Left cardiac atrium (tissue), 4 donors: ENCODE results near the gene NMNAT2. TPM values are rescaled to one million over a fixed set of nuclear protein-coding genes. Genes with fewer than 3 reads are reported as not detected.
"Not testable (repeated sequence)": the region's sequence is repeated elsewhere in the genome, so short reads cannot be mapped to it uniquely, and the experiment has no call there.

Source experiments
- ATAC-seq, 2 donors: fragments of 200-7000 bp; cut with Tn5 transposase; one replicate each; pipeline ENCODE4 v1.9.1; 2020; ENCODE audit warnings: mild to moderate bottlenecking in 2 of 2, moderate library complexity in 2 of 2
- DNase-seq: peaks from one replicate; pipeline ENCODE4 v3.0.0-alpha.2; 2020
- intact Hi-C, 2 donors: fragments of 100-400 bp; cut with DNase I; formaldehyde crosslinking; loops; one replicate each; pipeline versions ENCODE4 v1.14.1 to v1.15.1; 2022 to 2023
- long read RNA-seq: library from polyadenylated mRNA; unstranded; transcript quantifications from one replicate; pipeline ENCODE4 v2.0.0, GENCODE V29; 2021
- total RNA-seq, 2 donors: library from RNA; stranded (reverse); fragmentation: NEBNext Ultra II Directional; extraction: Animal tissue kit (Norgen Biotek cat#: 25700); gene quantifications; one replicate each; pipeline ENCODE4 v1.2.1, GENCODE V29; 2021
- donor health status: DM: no; HTN: yes; CAD: no.
- donor health status: DM: no; HTN: yes; CAD: no; lungs with severe emphysema.
- donor health status: DM: yes; HTN: yes; CAD: no.
- donor health status: Dilated cardiomyopathy.

NMNAT2 gene
- 10 to 100 TPM; 23.3 to 33.8 TPM for total RNA-seq
- long read RNA-seq, full-length matches to known transcripts: 3 of 41 reads
- long read RNA-seq, partial matches to known transcripts: 1 of 41 reads
- long read RNA-seq, other reads (novel, unspliced or antisense): 37 of 41 reads

DNA sequence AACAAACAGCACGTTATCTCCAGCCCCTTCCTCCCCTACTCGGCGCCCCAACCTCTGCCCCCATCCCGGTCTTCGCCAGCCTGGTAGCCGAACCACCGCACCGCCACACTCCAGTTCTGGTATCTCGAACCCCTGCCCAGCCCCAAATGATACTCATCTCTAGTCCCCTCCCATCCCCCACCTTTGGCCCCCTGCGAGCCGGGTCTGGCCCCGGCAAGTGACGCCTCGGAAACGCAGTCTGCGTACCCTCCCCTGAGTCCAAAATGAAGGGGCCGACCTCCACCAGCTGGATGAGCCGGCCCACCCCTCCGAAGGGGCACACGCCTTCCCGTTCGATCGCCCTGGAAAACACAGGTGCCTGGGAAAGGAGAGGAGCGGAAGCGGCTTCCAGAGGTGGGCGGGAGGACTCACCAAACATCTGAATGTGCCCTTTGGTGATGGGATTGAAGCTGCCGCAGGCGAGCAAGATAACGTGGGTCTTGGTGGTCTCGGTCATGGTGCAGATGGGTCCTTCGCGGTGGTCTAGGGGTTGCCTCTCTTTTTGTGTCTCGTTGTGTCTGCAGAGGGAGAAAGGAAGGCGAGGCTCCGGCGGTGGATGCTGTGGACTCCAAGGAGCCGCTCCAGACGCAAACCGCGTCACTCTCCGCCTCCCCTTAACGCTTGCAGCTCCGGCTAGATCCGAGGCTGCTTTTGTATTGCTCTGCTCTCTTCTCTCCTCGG is at the start of gene NMNAT2:
NMNAT2 (minus strand) TSS at position 609 of the 720 bp plus-strand sequence; CDS start at position 496, 113 bp downstream.
- intact Hi-C loops: no loop called here
- ATAC-seq (peak; percentile 70 to 77), DNase-seq (peak; percentile 40)

DNA sequence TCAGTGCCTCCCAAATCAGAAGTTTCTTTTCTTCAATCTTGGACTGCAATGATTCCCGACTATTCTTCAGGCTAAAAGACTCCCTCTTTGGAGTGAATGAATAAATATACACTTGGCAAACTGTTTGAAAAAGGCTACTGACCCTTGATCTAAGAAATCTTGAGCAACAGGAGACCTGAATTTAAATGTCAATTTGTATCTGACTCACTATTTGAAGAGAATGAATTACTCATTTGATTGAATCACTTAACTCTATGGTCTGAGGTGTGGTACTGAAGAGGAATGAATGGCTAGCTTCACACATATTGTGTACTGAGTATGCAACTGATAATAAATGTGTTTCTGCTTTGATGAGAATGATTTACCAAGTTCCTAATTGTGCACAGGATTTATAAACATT is 49.5 kb upstream of the NMNAT2 start:
- intact Hi-C loops: no loop called here
- DNase-seq: no peak
- ATAC-seq: no peak

DNA sequence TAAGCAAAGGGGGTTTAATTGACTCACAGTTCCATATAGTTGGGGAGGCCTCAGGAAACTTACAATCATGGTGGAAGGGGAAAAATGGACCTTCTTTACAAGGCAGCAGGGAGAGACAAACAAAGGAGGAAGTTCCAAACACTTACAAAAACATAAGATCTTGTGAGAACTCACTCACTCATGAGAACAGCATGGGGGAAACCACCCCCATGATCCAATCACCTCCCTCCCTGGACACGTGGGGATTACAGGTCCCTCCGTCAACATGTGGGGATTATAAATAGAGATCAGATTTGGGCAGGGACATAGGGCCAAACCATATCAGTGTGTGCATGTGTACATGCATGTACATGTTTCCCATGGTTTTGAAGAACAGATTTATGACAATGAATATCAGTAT is 48.6 kb upstream of the NMNAT2 start:
- intact Hi-C loops: no loop called here
- ATAC-seq: no peak
- DNase-seq: no peak

DNA sequence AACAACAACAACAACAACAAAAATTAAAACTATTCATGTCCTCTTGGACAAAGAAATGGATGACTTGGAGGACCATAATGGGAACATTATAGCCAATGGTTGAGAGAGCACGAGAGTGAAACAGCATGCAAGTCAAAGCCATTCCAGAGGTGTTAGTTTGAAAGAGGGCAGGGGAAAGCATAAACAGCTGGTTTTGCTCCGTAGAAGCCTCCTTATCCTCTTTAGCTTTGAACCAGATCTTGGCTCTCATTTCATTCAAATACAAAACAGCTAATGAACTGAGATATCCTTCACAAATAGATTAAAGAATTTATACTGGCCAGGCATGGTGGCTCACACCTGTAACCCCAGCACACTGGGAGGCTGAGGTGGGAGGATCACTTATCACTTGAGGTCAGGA is 45.4 kb upstream of the NMNAT2 start:
- intact Hi-C loops: no loop called here
- ATAC-seq: no peak
- DNase-seq: no peak

DNA sequence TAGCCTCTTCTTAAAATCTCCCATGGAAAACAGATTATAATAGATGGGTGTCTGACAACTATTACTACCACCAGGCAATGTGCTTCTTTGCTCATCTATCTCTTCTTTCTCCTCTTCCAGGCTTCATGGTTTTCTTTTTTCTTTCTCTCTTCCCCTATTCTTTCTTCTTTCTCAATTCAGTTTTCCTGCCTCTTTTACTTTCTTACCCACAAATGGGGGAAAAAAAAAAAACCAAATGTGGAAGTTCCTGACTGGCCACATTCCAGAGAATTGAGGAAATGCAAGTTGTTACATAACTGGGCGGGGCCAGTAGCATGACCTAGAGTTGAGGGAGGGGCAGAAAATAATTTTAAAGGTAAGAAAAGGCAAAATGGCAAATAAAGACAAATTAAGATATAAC is 43.2 kb upstream of the NMNAT2 start:
- peak in 1 of 2 donors; percentile 33 for ATAC-seq
- no peak for DNase-seq
- intact Hi-C loops: no loop called here

DNA sequence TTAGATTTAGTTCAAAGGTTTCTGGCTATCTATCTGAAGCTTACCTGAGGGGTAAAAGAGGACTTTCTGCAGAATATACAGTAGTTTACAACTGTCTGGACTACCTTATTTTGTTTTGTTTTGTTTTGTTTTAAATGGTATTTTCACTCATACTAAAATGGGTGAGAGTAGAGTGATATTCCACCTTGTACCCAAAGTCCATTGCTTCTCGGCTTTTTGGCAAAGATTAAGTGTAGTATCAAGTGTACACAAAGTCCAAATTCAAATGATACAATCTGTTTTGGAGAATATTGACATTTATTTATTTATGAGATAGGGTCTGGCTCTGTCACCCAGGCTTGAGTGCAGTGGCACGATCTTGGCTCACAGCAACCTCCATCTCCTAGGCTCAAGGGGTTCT is 42.4 kb upstream of the NMNAT2 start:
- intact Hi-C loops: no loop called here
- ATAC-seq (no peak), DNase-seq (no peak)

DNA sequence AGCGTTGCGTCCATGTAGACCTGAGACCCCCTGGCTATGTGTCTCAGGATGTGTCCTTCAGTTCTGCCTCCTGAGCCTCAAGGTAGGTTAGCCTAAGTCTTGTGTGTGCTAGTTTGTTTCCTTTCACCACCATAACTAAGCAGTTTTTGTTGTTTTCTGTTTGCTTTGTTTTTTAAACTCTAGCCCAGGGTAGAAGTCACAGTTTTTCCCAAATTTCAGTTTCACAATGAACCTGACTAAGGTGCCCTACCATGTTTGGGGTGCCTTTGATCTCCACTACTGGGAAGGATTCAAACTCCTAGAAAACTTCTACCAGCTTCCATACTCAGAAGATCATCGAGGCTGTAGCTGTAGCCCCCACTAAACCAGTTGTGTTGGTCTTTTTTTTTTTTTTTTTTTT is 39.3 kb upstream of the NMNAT2 start:
- intact Hi-C loops: no loop called here
- DNase-seq (no peak), ATAC-seq (no peak)

DNA sequence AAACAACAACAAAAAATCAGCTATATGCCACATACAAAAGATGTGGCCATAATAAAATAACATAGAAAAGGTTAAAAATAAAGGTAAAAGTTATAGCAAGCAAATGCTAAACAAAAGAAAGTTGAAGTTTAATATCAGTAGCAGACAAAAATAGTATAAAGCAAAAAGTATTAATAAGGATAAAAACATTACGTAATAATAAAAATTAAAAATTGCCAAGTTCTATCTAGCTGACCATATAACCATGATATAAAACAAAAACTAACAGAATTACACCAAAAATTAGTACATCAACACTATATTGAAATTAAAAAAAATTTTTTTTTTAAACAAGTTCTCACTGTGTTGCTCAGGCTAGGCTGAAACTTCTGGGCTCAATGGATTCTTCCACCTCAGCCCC is 38.6 kb upstream of the NMNAT2 start:
- ATAC-seq (no peak), DNase-seq (no peak)
- intact Hi-C loops: no loop called here

DNA sequence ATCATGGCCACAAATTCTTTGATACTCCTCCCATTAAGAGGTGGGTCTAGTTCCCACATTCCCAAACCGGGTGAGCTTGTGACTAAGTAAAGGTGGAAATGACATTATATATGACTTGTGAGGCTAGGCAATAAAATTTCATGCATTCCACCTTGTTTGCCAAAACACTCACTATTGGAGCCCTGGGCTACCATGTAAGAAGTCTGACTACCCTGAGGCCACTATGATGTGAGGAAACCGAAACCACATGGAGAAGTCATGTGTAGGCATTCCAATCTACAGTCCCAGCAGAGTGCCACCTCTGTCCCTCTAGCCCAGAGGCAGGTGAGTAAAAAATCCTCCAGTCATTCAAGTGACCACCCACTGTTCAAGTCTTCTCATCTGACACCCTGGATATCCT is 36.2 kb upstream of the NMNAT2 start:
- intact Hi-C loops: no loop called here
- no peak for DNase-seq
- ATAC-seq: no peak

DNA sequence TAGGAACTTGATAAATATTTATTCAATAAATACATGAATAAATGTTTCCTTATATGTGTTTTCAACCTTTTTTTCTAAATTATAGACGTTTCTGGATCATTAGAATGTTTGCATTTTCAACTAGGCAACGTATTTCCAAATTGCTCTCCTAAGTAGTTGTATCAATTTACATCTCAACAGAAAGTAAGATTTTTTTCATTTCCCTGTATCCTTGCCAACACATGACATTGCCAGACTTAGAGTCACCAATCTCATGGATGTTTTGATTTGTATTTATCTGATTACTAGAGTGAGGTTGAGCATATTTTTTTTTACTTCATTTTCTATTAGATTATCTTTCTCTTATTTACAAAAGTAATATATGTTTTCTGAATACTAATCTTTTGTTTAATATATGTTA is 31.9 kb upstream of the NMNAT2 start:
- ATAC-seq: no peak
- DNase-seq: no peak
- intact Hi-C loops: no loop called here

DNA sequence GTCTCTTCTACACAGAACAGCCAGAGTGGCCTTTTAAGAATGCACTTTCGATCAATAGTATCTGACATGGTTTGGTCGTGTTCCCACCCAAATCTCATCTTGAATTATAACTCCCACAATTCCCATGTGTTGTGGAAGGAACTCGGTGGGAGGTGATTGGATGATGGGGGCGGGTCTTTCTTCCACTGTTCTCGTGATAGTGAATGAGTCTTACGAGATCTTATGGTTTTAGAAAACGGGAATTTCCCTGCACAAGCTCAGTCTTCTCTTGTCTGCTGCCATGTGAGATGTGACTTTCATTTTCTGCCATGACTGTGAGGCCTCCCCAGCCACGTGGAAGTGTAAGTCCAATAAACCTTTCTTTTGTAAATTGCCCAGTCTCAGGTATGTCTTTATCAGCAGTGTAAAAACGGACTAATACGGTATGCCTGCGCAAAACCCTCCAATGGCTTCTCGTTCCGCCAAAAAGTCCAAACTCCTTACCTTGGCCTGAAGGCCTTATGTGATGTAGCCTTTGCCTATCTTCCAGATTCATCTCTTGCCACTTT is 31.1 kb upstream of the NMNAT2 start:
- intact Hi-C loops: no loop called here
- ATAC-seq: no peak

DNA sequence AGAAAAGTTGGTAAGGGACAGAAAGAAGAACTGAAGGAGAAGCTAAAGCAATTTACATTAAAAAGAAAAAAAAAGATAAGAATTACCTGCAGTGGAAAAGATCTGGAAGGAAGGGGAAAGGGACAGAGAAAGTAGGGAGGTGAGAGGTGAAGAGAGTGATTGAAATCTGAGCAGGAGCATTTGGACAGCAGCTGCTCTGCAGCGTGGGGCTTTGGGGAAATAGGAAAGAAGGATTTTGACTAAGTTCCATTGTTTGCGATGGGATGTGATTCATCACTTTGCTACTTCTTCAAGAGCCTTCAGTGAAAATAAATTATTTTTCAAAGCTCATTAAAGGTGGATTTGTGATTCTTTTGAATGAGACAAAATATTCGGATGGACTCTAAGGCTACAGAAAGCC is 26.1 kb upstream of the NMNAT2 start:
- DNase-seq (no peak), ATAC-seq (no peak)
- intact Hi-C loops: no loop called here

More for the DNA sequence above, 31.1 kb upstream of the NMNAT2 start:
- DNase-seq: no peak

DNA sequence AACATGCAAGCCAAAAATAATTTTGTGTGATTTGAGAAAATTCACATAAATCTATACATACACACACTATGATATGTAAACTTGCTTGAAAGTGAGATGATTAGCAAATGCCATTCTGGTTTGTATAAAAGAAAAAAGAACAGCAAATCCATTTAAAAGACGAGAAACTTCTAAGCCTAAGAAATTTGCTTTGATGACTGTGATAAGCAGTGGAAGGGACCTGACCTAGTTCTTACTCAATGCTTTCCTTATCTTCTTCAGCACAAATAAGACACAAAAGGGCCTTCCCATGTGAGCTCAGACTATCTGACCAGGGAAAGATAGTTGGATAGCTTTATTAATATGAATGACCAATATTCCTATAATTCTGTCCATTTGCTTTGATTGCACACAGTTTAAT is 25.3 kb upstream of the NMNAT2 start:
- intact Hi-C loops: no loop called here
- ATAC-seq (no peak), DNase-seq (no peak)

DNA sequence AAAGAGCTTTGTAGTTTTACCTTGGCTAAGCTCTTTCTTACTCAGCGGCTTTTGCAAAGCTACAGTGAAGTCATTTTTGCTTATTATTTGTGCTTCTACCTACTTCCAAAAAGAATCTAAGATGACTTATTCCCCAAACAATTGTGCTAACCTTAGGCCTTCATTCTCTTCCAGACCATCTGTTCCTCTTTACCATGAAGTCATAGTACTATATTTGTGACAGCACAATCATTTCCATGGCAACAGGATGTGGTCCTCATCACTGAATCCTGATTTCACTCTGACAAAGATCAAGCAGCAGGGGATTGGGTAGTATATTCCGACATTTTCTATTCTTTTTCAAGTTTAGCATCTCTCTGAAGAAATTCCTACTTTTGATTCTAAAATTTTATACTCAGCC is 24.8 kb upstream of the NMNAT2 start:
- no peak for ATAC-seq
- no peak for DNase-seq
- intact Hi-C loops: no loop called here

DNA sequence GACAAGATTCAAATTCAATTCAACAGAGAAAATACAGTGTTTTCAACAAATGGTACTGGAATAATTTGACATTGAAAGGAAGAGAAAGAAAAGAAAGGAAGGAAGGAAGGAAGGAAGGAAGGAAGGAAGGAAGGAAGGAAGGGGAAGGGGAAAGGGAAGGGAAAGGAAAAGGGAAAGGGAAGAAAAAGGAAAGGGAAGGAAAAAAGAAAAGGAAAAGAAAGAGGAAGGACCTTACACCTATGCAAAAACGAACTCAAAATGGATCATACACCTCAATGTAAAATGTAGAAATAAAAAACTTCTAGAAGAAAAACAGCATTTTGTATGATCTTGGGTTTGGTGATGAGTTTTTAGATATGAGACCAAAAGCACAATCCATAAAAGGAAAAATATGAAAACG is 19.9 kb upstream of the NMNAT2 start:
- intact Hi-C loops: no loop called here
- no peak for ATAC-seq
- DNase-seq: no peak

DNA sequence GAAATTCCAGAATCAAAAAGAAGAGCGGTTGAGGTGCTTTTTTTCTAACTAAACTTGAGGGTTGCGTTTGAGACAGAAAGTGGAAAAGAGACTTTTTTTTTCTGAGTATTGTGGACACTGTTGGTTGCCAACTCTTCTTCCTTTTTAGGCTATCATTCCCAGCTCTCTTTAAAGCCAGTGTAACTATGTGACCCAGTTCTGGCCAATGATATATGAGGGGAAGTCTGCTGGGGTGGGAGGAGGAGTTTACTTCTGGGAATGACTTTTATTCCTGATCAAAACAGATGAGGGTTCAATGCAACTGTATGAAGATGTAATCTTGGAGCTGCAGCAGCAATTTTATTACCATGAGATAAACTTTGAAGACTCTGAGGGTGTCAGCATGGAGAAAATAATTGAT is 17.3 kb upstream of the NMNAT2 start:
- no peak for DNase-seq
- peak; percentile 56 to 72 for ATAC-seq
- intact Hi-C loops: no loop called here

DNA sequence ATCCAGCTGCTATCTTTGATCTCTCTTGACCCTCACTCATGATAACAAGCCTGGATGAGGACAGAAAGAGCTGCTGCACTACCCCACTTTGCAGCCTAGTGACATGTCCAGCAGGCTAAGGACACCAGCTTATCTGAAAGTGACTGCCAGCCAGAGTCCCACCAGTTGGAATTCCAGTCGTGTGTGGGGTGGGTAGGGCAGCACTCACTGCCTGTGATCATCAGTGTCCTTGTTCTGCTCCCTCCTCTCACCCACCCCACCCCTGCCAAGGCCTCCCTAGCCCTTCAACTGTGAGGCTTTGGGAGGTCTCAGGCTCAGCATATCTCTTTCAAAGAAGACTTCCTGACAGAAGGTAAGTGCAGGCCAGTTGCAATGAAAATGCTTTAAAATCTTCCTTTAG is 15.5 kb upstream of the NMNAT2 start:
- peak; percentile 28 for DNase-seq
- intact Hi-C loops: no loop called here
- peak; percentile 93 to 97 for ATAC-seq

DNA sequence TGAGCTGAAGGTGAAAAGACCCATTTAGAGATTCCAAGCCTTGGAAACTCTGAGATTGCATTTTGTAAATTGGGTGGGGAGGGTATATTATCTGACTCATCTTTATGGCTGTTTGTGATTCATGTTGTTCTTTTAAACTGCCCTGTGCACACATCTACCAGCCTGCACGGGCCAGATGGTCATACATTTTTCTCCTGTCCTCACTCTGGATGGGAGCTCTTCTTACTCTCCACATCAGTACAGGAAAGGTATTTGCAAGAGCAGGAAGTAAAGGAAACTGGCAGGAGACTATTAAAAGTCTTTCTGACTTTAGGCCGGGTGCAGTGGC is 14.3 kb upstream of the NMNAT2 start:
- intact Hi-C loops: no loop called here
- no peak for DNase-seq
- no peak for ATAC-seq

DNA sequence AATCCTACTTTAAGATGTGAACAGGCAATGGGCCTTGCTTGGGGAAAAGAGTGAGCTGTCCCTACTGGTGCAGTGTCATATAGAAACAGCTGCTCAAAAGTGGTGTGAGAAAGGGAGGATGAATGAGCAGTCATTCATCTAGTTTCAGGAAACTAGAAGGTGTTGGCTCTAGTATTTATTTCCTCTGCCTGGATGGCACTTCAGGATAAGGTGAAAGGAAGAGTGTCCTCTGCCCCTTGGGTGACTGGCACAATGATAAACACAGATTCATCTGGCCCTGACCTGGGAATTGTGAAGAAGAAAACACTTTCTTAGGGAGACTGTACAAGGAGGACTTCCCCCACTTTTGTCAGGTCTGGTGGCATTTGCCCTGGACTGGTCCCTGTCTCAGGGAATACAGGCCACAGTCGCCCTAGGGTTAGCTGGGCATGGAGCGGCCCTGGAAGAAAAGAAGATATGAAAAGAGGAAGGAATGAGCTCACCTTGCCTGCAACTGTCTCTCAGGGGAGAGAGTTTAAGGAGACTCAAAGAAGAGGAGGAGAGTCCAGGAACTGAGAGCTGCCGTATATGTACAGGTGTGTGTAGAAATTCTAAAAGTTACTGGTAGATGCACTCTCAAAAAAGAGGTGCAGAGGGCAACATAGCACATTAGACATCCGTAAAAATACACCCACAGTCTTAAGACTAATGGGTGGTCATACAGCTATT is 13.8 kb upstream of the NMNAT2 start:
- no peak for DNase-seq
- ATAC-seq: no peak
- intact Hi-C loops: no loop called here

DNA sequence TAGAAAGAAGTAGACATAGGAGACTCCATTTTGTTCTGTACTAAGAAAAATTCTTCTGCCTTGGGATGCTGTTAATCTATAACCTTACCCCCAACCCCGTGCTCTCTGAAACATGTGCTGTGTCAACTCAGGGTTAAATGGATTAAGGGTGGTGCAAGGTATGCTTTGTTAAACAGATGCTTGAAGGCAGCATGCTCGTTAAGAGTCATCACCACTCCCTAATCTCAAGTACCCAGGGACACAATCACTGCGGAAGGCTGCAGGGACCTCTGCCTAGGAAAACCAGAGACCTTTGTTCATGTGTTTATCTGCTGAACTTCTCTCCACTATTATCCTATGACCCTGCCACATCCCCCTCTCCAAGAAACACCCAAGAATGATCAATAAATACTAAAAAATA is 9.4 kb upstream of the NMNAT2 start:
- intact Hi-C loops, DNase-seq, ATAC-seq: not testable (repeated sequence)

DNA sequence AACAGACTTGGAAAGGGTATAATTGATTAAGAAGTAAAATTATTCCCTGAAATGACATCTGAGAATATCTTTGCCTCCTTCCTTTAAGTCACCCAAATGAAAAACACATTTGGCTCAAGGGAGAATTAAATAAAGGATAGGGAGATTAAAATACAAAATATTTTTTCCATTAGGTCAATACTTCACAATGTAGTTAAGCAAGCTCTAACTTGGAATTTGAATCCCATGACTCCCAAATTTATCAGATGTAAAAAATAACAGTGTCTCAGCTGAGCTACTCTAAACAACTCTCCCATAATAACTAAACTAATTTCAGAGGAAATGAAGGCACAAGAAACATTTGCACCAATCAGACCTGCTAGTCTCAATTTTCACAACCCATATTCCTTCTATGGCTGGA is 6.5 kb upstream of the NMNAT2 start:
- no peak for ATAC-seq
- intact Hi-C loops: no loop called here
- no peak for DNase-seq
